Bladder microvascular endothelial cell (primary cell): ENCODE results near the gene TPCN1. TPM values are rescaled to one million over a fixed set of nuclear protein-coding genes. Genes with fewer than 3 reads are reported as not detected.

ENCODE experiments used
- total RNA-seq: library from RNA; depleted of rRNA; stranded (reverse); fragments of >200 nt; gene quantifications from 2 replicates; pipeline ENCODE4 v1.2.3, GENCODE V29; 2014

Gene TPCN1
- total RNA-seq, result 4.9 and 11.8 TPM in 2 replicates

GRCh38 chr12:113221181-113221996 lies at the start of gene TPCN1:
TPCN1 (plus strand) TSS chr12:113221464; CDS start chr12:113226853, 5,389 bp downstream.

DNA sequence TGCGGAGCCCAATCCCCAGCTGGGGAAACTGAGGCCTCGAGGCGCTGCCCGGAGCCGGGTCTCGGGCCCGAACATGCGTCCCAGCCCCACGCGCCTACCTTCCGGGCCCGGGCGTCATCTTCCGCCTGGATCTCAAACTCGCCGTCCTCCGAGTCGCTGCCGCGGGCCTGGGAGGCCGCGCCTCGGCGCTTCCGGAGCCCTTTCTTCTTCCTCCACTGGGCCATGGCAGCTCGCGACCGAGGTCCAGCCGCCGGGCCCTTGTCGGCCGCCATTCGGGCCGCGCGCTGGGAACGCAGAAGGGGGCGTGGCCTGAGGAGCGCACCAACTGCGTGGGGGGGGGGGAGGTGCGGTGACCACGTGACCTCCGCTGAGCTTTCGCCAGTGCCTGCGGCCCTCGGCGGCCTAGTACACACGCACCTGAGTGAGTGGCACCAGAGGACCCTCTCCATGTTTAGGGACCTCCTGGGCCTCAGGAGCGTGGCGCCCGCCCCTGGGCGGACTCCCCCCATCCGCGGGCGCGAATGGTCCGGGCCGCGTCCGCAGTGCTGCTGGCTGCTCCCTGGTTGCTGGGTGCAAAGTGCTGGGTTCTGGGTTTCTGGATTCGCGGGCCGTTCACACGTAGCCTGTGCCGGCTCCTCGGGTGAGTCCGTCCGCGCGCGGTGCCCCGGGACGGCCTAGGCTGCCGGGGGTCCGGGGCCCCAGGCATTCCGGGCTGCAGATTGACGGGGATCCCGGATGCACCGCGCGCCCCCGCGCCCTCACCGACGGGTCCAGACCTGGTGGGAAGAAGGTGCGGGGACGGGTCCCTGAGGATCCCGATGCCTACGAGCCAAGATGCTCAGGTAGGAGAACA lies 35.9 kb upstream of the TPCN1 start, which contains the start of the genes DDX54 and RITA1:
Gene DDX54 (minus strand): TSS at position 299 of the 853 bp plus-strand sequence. CDS start 27 bp downstream, at position 272.
Gene RITA1 (plus strand): TSS at position 542 of the 853 bp plus-strand sequence. CDS start 1,026 bp downstream, outside the sequence.

DNA sequence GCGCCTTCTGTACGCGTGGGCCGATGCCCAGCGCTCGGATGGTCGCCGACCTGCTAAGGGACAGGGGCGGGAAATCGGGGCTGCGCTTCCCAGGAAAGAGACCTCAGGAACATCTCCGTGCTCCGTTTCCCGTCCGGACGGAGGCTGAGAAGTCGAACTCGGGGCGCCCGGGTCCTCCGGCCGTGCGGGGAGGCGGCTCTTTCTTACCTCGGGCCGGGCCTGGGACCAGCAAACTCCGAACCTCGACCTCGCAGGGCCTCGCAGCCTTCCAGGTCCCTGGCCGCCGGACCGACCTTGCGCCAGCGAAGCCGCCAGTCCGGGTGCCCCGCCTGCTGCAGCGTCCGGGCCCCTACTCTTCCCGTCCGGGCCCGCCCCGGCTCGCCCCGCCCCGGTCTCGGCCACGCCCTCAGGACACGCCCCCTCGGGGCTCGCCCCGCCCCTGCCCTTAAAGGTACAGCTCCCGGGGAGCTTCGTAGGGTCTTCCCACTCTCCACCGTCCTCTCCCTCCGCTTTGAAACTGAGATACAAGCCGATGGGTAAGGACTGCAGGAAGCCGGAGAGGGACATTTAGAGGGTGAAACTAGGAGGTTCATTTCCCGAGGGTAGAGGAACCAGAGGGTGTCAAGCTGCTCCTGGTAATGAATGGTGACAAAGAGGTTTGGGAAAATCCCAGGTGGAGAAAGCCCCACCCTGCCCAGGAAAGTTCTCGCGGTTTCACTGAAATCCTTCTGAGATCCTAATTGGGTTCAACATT lies 113.7 kb downstream of the TPCN1 start, which contains the start of gene SLC8B1:
Gene SLC8B1 (minus strand): TSS at position 324 of the 754 bp plus-strand sequence. CDS start 2,231 bp downstream, outside the sequence.

Other genes with a start within 250 kb of the TPCN1 start
- 16.5 and 19.6 TPM in 2 replicates for gene OAS2, start 242.9 kb upstream of the TPCN1 start, total RNA-seq
- 0.16 and 1.2 TPM in 2 replicates for gene DTX1, start 164.7 kb upstream of the TPCN1 start, total RNA-seq
- gene RASAL1, start 85.7 kb upstream of the TPCN1 start, total RNA-seq, result not detected in 2 replicates
- gene CFAP73, start 71.7 kb upstream of the TPCN1 start, total RNA-seq, result not detected in 2 replicates
- 36.3 and 41.4 TPM in 2 replicates for gene DDX54, start 36.0 kb upstream of the TPCN1 start, total RNA-seq
- gene RITA1, start 35.7 kb upstream of the TPCN1 start, total RNA-seq, result 12.8 and 15.0 TPM in 2 replicates
- 14.2 and 19.2 TPM in 2 replicates for gene SLC8B1, start 113.6 kb downstream of the TPCN1 start, total RNA-seq
- gene PLBD2, start 137.1 kb downstream of the TPCN1 start, total RNA-seq, result 16.8 and 28.0 TPM in 2 replicates
- not detected in 2 replicates for gene SDS, start 182.4 kb downstream of the TPCN1 start, total RNA-seq
- gene SDSL, start 200.9 kb downstream of the TPCN1 start, total RNA-seq, result 3.6 and 6.4 TPM in 2 replicates